ENCODE data around the gene CIRBP.
"Not testable (repeated sequence)": the region's sequence is repeated elsewhere in the genome, so short reads cannot be mapped to it uniquely, and the experiment has no call there.

CIRBP gene

GRCh38 chr19:1294688-1295087, 25.6 kb downstream of the CIRBP start:
- DNase-seq = no peak

DNA sequence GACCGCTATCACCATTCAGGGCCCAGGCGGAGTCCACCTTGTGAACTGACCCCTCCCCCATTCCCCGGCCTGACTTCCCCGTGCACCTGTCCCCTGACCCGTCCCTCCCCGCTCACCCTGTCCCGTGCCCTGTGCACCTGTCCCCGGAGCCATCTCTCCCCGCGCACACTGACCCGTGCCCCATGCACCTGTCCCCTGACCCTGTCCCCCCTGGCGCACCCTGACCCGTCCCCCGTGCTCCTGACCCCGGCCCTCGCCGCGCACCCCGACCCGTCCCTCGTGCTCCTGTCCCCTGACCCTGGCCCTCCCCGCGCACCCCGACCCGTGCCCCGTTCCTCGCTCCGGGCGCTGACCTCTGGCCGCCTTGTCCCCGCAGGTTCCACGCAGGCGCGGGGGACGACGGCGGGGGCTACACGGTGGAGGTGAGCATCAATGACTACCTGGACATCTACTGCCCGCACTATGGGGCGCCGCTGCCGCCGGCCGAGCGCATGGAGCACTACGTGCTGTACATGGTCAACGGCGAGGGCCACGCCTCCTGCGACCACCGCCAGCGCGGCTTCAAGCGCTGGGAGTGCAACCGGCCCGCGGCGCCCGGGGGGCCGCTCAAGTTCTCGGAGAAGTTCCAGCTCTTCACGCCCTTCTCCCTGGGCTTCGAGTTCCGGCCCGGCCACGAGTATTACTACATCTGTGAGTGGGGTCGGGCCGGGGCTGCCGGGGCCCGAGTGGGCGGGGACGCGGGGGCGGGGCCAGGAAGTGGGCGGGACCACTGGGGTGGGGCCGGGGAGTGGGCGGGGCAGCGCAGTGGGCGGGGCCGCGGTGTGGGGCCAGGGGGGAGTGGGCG, 26.3 kb downstream of the CIRBP start:
- DNase-seq = no peak

DNA sequence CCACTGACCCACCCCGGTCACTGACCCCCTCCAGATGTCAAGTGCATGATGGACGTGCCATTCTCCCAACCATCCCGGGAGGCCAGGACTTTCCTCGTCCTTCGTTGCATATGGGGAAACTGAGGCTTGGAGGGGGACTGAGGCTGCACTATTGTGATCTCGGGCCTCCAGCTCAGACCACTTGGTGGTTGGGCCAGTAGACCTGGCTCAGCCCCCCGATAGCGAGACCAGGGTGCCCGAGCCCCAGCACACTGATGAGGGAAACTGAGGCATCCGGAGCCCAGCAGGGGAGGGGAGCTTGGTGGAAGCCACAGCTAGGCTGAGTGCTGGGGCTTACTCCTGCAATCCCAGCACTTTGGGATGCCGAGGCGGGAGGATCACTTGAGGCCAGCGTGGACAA, 26.9 kb downstream of the CIRBP start:
- no peak for DNase-seq

DNA sequence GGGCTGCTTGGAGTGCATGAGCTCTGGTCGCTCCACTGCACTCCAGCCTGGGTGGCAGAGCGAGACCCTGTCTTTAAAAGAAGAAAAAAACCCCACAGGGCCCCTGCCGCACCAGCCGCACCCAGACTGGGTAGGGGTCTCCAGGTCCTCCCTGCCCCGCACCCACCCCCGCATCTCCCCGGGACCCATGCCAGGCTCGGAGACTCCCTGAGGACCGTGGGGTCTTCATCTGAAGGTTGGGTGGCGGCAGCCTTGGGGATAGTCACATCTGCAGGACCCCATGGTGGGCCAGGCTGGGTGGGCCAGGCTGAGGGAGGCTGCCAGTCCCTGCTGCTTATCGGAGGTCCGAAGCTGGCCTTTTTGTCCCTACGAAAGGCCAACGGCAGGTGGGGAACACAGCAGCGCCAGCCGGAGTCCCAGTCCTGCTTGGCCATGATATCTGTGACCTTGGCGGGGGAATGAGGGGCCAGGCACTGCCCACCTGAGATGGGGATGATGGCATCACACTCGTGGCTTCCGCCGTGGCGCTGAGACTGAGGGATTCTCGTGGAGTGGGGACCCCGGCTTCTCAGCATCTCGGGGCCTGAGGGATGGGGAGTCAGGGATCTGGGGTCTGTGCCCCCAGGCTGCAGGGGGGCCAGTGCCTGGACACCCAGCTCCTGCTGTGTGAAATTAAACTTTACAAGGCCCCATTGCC, 27.6 kb downstream of the CIRBP start:
- DNase-seq = no peak

DNA sequence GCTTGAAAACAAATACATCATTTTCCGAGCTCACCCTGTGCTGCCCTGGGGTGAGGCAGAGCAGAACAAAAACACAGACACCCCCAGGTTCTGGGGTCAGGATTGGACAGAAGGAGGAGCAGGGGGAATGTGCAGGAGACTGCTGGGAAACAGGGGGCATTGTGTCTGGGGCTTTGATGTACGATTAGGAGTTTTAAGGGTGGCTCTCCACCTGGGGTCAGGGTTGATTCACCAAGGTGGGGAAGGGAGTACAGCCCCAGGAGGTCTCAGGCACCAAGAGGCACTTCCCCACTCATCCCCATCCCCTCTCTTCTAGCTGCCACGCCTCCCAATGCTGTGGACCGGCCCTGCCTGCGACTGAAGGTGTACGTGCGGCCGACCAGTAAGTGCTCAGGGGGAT, 29.1 kb downstream of the CIRBP start:
- DNase-seq = no peak

DNA sequence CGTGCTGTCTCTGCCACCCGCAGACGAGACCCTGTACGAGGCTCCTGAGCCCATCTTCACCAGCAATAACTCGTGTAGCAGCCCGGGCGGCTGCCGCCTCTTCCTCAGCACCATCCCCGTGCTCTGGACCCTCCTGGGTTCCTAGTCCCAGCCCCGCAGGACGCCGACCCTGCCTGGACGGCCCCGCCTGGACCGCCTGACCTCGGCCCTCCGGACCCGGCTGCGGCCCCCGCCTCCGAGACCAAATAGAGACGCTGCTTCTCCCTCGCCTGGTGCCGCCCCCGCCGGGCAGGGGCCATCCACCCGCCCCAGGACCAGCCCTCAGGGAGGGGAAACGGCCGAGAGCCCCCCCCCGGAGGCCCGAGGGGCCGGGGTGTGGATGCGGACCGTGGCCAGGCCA, 30.7 kb downstream of the CIRBP start:
- DNase-seq = no peak

DNA sequence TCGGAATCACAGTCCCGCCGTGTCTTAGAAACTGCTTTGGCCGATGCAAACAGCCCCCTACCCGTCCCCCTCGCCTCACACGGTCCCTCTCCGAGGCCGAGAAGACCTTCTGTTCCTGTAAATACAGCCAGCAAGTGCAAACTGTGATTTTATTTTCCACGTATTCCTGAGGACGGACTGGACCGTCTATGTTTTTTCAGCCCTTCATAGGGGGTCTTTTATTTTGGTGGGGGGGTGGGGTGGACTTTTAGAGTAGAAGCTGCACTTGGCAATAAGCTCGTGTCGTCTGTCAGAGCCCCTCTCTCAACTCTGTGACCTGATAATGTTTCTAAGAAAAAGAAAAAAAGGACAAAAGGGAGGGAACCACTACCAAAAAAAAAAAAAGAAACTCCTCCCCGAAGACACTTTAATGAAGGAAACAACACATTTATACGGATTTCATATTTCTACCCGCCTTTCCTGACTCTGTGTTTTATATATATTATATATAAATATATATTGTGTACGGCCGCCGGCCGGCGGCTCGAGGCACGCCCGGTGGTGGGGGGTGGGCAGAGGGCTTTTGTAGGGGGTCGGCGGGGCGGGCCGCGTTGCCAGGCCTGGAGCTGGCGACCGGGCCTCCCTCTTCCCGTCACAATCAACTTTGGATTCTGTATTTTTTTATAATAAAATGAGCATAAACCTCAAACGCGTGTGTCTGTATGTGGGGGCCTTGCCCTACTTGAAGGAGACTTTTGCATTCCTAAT, 31.8 kb downstream of the CIRBP start:
- DNase-seq = no peak

- no peak for DNase-seq
These were observed 33.6 kb downstream of the CIRBP start for GRCh38 chr19:1302533-1303239.

GRCh38 chr19:1304197-1304924, 35.2 kb downstream of the CIRBP start:
- no peak for DNase-seq

GRCh38 chr19:1305354-1305753, 36.2 kb downstream of the CIRBP start:
- DNase-seq = not testable (repeated sequence)

GRCh38 chr19:1307320-1307719, 38.2 kb downstream of the CIRBP start:
- no peak for DNase-seq

DNA sequence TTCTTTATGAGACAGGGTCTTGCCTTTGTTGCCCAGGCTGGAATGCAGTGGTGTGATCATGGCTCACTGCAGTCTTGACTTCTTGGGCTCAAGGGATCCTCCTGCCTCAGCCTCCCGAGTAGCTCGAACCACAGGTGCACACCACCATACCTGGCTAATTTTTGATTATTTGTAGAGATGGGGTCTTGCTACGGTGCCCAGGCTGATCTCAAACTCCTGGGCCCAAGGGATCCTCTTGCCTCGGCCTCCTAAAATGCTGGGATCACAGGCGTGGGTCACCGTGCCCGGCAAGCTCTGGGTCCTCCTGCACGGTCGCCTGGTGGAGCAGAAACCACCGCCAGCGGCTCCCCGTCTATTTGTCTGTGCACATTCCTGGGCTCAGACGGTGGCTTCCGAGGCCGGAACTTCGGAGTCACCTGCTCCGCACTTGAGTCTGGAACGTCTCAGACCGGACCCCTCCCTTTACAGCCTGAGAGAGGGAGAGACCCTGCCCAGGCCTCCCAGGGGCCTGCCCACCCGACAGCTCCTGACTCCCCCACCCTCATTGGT, 38.7 kb downstream of the CIRBP start:
- no peak for DNase-seq

DNA sequence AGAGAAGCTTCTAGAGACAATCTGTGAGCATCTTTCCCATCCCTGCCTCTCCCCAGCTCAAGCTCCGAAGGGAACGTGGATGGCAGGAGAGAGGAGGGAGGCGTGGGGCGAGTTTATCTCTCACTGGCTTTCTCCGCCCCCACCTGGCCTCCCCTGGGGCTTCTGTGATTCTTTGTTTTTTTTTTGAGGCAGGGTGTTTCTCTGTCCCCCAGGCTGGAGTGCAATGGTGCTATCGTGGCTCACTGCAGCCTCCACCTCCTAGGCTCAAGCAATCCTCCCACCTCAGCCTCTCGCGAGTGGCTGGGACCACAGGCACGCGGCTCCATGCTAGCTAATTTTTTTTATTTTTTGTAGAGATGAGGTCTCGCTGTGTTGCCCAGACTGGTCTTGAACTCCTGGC, 39.6 kb downstream of the CIRBP start:
- no peak for DNase-seq

DNA sequence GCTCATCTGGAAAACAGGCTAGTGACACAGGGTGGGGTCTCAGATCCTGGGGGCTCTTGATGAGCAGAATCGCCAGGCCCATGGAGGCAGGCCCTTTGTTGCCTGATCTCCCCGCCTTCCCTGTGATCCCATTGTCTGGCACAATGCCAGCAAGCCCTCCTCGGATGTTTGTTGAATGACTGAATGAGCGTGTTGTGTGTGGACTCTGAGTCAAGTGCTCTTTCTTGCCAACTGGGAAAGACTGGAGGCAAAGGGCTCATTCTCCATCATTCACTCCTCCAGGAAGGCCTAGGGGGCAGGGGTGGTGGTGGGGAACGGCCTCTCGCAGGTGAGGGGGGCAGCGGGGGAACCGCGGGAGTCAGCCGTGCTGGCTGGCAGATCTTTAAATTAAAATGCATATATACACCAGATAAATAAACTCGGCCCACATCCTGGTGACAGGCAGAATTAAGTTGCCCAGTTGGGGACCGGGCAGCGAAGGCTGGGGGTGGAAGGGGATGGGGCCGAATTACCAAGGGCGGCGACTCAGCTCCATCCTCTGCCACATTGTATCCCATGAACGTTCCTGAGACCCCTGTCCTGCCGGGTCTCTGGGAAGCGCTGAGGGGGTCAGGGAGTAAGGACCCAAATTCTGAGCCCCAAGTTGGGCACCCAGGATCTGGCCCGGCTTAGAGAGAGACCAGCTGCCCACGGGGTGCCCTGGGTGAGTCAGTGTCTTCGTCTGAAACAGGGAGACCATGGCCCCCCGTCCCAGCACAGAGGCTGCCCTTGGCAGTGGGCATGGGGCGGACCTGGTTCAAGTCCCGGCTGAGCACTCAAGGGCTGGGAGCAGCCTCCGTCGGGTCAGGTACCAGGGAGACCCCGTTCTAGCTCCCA, 41.1 kb downstream of the CIRBP start:
- no peak for DNase-seq

DNA sequence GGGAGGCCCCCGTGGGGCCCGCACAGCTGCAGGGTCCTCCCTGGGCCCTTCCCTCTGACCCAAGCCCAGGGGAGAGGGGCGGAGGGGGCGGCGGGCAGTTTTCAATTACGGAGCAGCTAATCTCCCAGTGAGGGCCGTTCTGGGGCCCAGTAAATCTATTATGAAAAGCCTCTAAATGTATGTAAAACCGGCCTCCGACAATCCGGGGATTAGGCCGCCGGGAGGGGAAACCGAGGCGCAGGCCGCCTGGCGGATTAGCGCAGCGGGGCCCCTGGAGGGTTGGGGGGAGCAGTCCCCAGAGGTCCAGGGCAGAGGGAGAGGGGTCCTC, 41.7 kb downstream of the CIRBP start:
- no peak for DNase-seq

- no peak for DNase-seq
These were observed 42.5 kb downstream of the CIRBP start for GRCh38 chr19:1311543-1312091.

DNA sequence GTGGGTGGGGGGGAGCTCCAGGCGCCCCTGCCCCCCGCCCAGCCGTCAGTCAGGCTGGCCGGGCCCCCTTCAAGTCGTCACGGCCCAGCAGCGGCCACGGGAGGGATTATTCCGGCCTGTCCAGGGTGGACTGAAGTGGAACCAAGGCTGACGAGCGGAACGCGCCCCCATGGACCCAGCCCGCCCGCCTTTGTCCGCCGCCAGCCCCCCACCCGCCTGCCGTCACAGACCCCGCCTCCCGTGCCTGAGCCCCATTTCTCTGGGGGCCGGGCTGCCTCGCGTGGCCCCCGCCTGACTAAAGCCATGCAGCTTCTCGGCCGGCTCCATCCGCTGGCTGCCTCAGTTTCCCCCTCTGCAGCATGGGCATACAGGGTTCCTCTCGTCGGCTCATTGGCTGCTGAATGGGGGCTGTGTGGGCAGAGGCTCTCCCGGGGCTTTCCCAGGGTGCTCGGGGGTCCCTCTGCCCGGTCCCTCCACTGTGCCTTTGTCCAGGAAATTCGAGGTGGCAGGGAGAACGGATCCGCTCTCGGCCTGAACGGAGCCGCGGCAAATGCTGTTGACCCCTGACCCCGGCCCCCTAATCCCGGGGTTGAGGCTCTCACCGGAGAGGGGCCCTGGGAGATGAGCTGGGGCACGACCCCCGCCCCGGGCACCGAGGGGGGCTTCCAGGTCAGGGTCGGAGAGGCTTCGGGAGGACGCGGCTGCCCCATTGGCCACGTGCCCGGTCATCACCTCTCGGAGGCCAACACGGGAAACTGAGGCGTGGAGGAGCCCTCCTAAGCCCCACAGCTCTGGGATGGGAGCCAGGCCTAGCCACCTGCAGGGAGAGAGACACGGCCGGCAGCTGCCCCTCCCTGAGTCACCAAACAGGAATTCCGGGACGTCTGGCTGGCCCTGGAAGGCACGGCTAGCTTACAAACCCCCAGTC, 43.9 kb downstream of the CIRBP start:
- DNase-seq = no peak

DNA sequence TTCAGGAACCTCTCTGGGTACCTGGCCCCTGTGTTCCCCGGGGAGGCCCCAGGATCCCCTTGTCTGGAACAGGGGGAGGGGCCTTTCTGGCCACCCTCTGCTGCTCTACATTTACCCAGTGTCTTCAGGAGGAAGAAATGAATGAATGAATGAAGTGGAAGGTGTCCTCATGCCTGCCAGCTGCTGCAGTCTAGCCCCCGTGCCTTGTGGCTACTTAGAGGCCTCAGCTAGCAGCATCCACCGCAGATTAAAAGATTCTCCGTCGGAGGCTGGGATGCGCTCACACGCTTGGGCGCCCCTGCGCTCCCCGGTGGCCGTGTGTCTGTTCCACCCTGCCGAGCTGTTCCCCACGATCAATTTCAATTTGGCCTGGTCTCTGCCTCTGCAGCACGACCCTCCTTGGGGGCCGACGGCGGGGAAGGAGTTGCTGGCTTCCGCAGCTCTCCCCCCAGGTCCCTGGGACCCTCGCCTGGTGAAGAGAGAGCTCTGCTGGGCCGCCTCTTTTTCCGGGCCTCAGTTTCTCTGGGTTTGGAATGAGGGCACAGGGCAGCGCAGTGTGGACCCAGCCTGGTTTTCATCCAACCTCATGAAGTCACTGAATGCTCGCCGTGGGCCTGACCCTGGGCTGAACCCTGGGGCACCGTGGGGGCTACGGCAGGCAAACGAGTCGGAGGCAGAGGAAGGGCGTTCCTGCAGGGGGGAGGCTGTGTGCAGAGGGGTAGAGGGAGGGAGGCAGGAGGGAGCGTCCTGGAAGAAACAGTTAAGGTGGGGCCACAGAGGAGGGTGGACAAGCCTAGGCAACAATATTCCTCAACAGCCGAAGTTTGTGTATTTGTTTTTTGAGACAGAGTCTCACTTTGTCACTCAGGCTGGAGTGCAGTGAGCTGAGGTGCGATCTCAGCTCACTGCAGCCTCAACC, 44.8 kb downstream of the CIRBP start:
- no peak for DNase-seq

Measured in AML-193 (cell line).